Ishikawa (cell line): Measurements from ENCODE around the gene KLK6.

Experiments used
- CEBPB ChIP-seq: IDR thresholded peaks from 2 replicates; pipeline ENCODE4 v1.6.1; 2012
- EP300 ChIP-seq: IDR thresholded peaks from 2 replicates; pipeline ENCODE4 v1.6.1; 2012; ENCODE audit warnings: borderline replicate concordance
- FOXM1 ChIP-seq: IDR thresholded peaks from 2 replicates; pipeline ENCODE4 v1.6.1; 2012; ENCODE audit warnings: low read depth, borderline replicate concordance
- RAD21 ChIP-seq: IDR thresholded peaks from 2 replicates; pipeline ENCODE4 v1.6.1; 2012; ENCODE audit warnings: low read depth
- TAF1 ChIP-seq: IDR thresholded peaks from 2 replicates; pipeline ENCODE4 v1.6.1; 2012; ENCODE audit warnings: low read depth, mild to moderate bottlenecking
- TEAD4 ChIP-seq: IDR thresholded peaks from 2 replicates; pipeline ENCODE4 v1.6.1; 2012
- YY1 ChIP-seq: IDR thresholded peaks from 2 replicates; pipeline ENCODE4 v1.6.1; 2012; ENCODE audit warnings: low read depth
- TF ChIP-seq, protein P1 (sequence below): IDR thresholded peaks from 2 replicates; pipeline ENCODE4 v1.6.1; 2012; ENCODE audit warnings: low read depth, mild to moderate bottlenecking
- TF ChIP-seq, protein P2 (sequence below): IDR thresholded peaks from 2 replicates; pipeline ENCODE4 v1.6.1; 2012

DNA sequence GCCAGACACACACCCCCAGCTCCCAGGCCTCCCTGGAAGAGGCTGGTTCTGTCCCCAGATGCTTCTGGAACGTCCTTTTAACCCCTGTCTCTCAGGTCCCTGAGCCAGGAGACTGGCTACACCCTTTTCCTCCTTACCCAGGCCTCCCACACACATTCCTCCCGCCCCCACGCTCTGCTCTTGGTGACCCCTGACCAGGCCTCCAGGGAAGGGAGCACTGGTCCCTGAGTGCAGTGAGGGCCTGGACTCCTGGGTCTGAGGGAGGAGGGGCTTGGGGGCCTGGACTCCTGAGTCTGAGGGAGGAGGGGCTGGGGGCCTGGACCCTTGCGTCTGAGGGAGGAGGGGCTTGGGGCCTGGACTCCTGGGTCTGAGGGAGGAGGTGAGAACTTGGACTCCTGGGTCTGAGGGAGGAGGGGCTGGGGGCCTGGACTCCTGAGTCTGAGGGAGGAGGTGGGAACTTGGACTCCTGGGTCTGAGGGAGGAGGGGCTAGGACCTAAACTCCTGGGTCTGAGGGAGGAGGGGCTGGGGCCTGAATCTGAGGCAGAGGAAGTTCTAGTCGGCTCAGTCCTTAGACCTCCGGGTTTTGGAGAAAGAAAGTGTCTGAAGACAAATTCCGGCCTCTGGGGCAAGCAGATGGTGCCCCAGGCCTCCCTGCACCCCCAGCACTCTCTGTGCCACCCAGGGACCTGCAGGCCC is 527 bp downstream of the KLK6 start:
- TF ChIP-seq YY1 (no peak), TAF1 (no peak), FOXM1 (no peak), EP300 (no peak), RAD21 (no peak), TEAD4 (no peak), CEBPB (no peak)
- TF ChIP-seq, protein P1, sequence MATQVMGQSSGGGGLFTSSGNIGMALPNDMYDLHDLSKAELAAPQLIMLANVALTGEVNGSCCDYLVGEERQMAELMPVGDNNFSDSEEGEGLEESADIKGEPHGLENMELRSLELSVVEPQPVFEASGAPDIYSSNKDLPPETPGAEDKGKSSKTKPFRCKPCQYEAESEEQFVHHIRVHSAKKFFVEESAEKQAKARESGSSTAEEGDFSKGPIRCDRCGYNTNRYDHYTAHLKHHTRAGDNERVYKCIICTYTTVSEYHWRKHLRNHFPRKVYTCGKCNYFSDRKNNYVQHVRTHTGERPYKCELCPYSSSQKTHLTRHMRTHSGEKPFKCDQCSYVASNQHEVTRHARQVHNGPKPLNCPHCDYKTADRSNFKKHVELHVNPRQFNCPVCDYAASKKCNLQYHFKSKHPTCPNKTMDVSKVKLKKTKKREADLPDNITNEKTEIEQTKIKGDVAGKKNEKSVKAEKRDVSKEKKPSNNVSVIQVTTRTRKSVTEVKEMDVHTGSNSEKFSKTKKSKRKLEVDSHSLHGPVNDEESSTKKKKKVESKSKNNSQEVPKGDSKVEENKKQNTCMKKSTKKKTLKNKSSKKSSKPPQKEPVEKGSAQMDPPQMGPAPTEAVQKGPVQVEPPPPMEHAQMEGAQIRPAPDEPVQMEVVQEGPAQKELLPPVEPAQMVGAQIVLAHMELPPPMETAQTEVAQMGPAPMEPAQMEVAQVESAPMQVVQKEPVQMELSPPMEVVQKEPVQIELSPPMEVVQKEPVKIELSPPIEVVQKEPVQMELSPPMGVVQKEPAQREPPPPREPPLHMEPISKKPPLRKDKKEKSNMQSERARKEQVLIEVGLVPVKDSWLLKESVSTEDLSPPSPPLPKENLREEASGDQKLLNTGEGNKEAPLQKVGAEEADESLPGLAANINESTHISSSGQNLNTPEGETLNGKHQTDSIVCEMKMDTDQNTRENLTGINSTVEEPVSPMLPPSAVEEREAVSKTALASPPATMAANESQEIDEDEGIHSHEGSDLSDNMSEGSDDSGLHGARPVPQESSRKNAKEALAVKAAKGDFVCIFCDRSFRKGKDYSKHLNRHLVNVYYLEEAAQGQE: no peak
- TF ChIP-seq, protein P2, sequence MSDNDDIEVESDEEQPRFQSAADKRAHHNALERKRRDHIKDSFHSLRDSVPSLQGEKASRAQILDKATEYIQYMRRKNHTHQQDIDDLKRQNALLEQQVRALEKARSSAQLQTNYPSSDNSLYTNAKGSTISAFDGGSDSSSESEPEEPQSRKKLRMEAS: no peak
